H1 (cell line): ENCODE data around the gene GFI1B. TPM values are rescaled to one million over a fixed set of nuclear protein-coding genes. Genes with fewer than 3 reads are reported as not detected.

ENCODE experiments used
- CHD1 ChIP-seq: IDR thresholded peaks from 2 replicates; pipeline ENCODE4 v1.6.1; 2012; ENCODE audit warnings: low read depth, low read length, improper control_type of control experiment
- HDAC6 ChIP-seq: IDR thresholded peaks from one replicate; pipeline ENCODE4 v1.7.1; 2012; ENCODE audit warnings: low read depth, mild to moderate bottlenecking, inconsistent platforms, low read length, moderate library complexity
- JUND ChIP-seq: IDR thresholded peaks from 2 replicates; pipeline ENCODE4 v1.6.1; 2011; ENCODE audit warnings: mild to moderate bottlenecking, improper control_type of control experiment, low read length
- RAD21 ChIP-seq, 2 experiments: IDR thresholded peaks in 1 of 2; conservative IDR thresholded peaks in 1 of 2; 2 replicates each; pipeline ENCODE4 v1.6.1; 2011; ENCODE audit warnings: low read depth in 2 of 2, low read length in 2 of 2, improper control_type of control experiment in 1 of 2, inconsistent platforms in 1 of 2, mild to moderate bottlenecking in 1 of 2, moderate library complexity in 1 of 2
- TCF12 ChIP-seq: IDR thresholded peaks from 2 replicates; pipeline ENCODE4 v1.6.1; 2011; ENCODE audit warnings: low read depth, mild to moderate bottlenecking, low read length
- polyA plus RNA-seq, 7 experiments: library from polyadenylated mRNA; depleted of rRNA in 3 of 7; stranded (reverse) in 5 of 7; unstranded in 2 of 7; fragments of >200 nt in 5 of 7; fragments of 200-250 nt in 2 of 7; gene quantifications; 1 replicate in 5 of 7; 2 replicates in 1 of 7; 4 replicates in 1 of 7; pipeline versions ENCODE4 v1.2.1 to v1.2.3, GENCODE V29; 2011 to 2013; ENCODE audit warnings: missing spikeins in 2 of 7, mixed read lengths in 2 of 7
- total RNA-seq: library from RNA; stranded (reverse); fragmentation: NEBNext Ultra II Directional; extraction: Animal tissue kit (Norgen Biotek cat#: 25700); gene quantifications from 2 replicates; pipeline ENCODE4 v1.2.1, GENCODE V29; 2021

Gene GFI1B
- total and polyA plus RNA-seq, 2 of the 8 experiments (the other 6 are each of a cell fraction or from before 2014, with no cell fraction given): 0.09 to 0.11 TPM

- no peak for TF ChIP-seq RAD21 (IDR thresholded peaks at IDR 0.05 in 1 of 2, conservative IDR thresholded peaks at IDR 0.05 in 1 of 2; ENCODE audit: low read depth in 2 of 2, low read length in 2 of 2)
- TF ChIP-seq JUND: no peak
- TF ChIP-seq TCF12: no peak
- TF ChIP-seq HDAC6: no peak
- no peak for TF ChIP-seq CHD1
Measured at GRCh38 chr9:133009906-133010582, 31.6 kb downstream of the GFI1B start (continued).
